CD4-positive, alpha-beta T cell treated with Interleukin-17A for 4 hours (primary cell): Measurements from ENCODE around the gene EVX1.

Experiments
- DNase-seq: peaks from one replicate; pipeline ENCODE4 v3.0.0-alpha.2; 2020; ENCODE audit warnings: mixed read lengths

EVX1 gene

DNA sequence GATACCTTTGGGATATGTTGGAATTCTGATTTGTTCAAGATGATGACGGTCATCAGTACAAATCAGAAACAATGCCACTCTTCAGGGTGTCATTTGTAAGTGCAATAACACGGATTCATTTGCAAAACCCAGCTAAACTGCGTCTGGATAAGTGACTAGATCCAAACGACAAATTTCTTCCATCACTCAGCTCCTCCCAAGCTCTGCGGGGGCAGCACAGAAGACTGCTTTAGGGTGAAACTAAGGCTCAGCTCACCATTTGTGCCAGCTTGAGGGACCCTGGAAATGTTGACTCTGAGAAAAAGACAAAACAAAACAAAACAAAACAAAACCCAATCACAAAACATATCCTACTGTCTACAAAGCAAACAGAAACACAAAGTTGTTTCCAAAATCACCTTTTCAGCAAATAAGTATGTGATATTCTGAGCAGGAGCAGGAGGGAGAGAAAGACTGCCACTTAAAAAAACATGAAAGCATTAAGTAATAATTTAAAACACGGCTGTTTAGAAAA is 8.0 kb downstream of the EVX1 start:
- DNase-seq, result no peak

DNA sequence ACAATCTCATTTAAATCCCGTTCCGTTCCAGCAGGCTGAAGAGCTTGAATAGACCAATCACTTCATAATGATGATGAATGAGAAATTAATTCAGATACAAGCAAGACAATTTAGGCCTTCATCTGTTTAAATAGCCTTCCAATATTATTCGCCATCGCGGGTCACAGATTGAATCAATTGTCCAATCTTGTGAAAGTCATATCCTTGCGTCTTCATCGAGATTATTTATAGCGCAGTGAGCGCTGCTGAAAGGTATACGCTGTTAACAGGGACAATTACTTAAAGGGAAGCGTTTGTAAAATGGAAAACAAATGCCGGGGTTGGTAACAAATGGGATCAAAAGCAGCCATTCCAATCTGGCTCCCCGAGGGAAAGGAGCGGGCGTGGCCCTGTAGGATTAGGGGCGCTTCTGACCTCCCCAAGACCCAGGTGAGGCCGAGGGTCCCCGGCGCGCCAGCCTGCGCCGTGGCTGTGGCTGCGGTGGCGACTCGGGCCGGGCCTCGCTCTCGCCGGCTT is 8.6 kb downstream of the EVX1 start:
- DNase-seq, result no peak

DNA sequence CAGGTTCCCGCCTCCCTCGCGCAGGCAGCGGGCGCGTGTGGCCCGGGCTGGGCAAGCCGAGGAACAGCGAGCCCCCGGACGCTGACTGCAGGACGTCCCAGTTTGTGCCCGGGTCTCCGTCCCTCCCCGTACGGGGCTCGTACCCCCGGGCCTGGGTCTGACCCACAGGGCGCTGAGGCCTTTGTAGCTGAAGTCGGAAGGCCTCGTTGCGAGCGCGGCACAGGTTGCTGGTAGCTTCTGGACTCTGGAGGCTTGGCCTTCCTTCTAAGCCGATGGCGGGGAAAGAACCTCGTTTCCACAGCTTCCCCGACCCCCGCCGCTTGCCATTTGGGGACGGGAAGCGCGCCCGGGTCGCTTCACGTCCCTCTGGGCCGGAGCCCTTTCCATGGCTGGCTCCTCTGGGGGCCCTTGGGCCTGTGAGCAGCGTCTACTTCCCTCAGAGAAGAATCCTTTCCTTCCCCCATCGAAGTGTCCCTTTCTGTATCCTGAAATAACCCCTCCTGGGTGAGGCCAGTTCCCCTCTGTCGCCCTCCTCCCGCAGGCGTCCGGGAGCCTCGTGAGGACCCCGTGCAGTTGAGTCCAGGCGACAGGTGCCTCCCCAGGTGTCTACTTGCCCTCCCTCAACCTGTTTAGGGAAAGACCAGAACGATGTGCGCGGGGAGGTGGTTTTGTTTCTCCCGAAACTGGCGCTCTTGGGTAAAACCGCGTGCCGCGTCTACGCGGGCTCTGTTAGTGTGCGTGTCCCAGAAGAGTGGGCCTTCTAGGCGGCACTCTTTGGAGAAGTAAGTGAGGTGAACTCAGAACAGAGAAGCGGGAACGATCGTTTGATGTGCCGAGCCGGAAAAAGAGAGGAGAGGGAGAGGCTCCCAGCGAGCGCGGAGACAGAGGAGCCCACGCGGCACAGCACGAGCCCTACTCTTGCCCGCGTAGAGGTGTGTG is 9.3 kb downstream of the EVX1 start:
- DNase-seq, result no peak

DNA sequence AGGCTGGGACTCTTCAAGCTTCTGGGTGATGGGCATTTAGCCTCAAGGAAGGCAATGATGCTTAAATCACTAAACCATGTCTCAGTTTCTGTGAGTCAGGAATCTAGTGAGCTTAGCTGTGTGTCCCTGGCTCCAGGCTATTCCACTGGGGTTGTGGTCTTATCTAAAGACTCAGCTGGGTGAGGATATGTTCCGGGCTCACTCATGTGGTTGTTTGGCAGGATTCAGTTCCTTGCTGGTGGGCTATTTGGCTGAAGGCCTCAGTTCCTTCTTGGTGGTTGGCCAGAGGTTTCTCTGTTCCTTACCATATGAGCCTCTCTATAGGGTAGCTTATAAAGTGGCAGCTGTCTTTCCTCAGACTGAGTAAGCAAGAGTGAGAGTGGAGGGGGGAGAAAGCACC is 12.0 kb downstream of the EVX1 start:
- DNase-seq, result no peak

DNA sequence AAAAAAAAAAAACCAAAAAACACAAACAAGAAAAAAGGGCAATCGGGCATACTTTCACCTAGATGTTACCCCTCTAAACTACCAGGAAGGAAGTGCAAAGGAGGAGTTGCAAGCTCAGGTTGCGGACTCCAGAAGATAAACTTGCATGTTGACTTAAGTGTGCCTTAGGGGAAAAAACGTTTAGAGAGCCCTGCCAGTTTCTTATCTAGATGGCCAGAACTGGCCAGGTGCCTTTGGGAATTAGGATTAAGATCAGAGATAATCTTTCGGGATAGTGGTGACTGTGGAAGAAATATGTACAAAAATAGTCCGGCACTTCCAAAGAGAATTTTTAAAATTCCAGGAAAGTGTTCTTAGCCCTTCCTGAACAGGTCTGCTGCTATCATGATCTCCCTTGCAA is 17.6 kb downstream of the EVX1 start:
- DNase-seq, result no peak

DNA sequence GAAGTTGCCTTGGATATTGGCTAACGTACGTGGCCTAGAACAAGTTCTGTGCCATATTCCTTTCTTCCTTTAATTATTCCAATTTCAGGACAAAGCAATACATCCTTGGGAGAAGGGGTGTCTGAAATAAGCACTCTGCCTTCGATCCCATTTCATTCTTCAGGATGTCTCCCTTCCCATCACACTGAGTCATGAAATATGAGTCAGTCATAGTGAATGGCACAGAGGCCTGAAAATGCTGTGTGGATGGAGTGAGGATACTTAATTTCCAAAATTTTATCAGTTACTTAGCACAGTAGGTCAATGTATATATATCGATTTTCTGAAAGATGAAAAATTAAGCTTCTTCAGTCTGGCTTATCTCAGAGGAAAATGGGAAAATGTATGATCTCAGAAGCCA is 19.5 kb downstream of the EVX1 start:
- DNase-seq, result no peak

DNA sequence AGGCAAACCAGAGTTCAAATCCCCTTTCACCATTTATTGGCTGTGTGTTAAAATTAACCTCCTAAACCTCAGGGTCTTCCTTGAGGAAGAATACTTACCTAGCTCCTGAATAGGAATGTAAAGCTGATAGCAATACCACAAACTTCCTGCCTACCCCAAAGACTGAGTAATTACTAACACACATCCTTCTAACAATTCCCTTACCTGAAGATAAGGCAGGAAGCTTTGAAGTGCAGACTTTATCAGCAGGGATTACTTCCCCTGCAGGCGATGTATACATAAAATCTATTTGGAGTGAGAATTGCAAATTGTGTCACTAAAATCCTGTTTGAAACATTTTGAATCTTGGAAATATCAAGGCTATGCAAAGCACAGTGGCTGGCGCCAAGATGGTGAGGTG is 21.2 kb downstream of the EVX1 start:
- DNase-seq, result no peak

DNA sequence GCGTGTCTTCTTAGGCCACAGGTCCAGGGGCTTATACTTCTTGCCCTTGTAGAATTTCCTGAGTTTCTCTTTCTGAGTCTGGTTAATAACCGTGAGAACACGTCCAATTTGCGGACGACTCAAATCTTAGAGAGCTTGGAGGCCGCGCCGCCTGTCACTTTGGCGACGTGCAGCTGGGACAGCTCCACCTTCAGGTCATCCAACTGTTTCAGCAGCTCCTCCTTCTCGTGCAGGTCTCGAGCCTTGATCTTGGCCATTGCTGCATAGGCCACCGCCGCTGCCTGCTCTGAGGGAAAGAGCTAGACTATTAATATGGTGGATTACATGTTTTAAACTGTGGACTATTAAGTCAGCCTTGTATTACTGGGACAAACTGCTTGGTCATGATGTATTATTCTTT is 26.9 kb downstream of the EVX1 start:
- DNase-seq, result no peak

DNA sequence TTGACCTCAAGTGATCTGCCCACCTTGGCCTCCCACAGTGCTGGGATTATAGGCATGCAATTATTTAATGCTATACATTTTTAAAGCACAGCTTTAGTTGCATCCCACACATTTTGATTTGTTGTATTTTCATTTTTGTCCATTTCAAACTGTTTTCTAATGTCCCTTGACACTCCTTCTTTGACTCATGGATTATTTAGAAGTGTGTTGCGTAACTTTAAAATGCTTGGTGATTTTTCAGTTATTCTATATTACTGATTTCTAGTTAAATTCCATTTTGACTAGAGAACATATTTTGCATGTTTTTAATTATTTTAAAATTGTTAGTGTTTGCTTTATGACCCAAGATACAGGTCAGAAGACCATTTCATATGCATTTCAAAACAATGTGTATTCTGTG is 28.8 kb downstream of the EVX1 start:
- no peak for DNase-seq

DNA sequence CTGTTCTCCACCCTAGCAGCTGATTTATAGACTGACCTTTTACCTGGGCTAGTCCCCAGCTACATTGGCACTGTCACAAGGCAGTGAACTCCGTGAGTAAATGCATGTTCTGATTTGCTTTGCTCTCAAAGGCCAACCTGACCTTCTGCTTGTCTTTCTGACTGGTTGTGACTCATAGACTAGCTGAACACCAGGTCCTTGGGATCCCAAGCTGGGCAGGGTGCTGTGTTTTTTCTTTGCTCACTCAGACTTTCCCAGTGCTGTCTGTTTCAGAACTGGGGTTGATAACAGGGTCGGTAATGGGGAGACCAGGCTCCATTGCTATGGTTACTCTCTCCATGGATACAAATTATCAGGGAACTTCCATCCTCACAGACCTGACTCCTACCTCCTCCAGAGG is 35.0 kb downstream of the EVX1 start:
- no peak for DNase-seq

DNA sequence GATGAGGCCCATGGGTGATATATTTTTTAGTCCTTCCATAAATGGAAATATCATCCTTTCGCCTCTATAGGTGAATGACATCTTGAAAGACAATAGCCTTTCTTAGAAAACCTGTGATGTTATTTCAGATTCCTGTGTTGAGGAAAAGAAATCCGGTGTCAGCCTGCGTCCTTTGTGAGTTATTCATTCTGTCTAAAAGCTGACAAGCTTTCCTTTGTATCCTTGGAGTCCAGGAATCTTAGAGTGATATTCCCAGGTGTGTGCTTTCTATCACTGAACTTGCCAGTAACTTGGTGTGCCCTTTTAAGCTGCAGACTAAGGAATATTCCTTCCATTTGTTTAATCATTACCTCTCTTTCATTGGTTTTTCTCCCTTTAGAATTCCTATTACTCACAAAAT is 41.0 kb downstream of the EVX1 start:
- no peak for DNase-seq

DNA sequence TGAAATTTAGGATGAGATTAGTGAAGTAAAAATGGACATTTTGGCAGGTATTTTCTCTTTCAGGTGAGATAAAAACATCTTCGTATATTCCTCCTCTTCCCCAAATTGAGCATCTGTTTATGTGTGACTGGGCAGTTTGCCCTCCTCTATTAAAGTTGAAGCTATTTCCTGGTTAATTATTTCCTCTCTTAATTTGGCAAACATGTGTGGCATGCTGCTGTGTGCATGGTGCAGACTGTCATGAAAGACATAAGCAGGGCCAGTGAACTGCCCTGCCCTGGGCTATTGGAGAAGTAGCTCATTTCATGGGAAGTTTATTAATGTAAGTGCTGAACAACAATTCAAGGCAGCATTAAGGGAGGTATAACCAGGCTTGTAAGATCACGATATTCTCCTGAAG is 52.6 kb downstream of the EVX1 start:
- no peak for DNase-seq

DNA sequence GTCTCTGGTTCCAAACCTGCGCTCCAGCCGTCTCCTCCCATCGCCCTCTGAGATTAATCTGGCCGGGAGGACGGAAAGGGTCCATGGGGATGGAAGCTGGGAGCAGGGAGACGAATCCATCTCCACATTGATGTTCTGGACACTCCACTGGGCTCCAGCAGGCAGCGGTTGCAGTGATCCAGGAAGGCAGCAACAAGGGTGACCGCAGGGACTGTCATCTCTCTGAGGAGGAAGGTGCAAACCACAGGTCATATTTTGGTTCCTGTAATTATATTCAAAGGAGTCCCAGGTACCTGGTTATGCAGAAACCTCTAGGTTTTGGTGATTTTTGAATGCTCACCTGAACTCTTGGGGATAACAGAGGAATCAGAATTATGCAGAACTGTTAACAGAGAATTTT is 54.8 kb downstream of the EVX1 start:
- DNase-seq, result no peak
